TTC549 (cell line): ENCODE data around the gene IFNA16.
"Not testable (repeated sequence)": the region's sequence is repeated elsewhere in the genome, so short reads cannot be mapped to it uniquely, and the experiment has no call there.

ENCODE experiments used
- FAIRE-seq: peaks from 2 replicates; lab custom pipeline; 2012; peaks lifted over from hg19 to GRCh38; lab: Jason Lieb, UNC

The IFNA16 gene

DNA sequence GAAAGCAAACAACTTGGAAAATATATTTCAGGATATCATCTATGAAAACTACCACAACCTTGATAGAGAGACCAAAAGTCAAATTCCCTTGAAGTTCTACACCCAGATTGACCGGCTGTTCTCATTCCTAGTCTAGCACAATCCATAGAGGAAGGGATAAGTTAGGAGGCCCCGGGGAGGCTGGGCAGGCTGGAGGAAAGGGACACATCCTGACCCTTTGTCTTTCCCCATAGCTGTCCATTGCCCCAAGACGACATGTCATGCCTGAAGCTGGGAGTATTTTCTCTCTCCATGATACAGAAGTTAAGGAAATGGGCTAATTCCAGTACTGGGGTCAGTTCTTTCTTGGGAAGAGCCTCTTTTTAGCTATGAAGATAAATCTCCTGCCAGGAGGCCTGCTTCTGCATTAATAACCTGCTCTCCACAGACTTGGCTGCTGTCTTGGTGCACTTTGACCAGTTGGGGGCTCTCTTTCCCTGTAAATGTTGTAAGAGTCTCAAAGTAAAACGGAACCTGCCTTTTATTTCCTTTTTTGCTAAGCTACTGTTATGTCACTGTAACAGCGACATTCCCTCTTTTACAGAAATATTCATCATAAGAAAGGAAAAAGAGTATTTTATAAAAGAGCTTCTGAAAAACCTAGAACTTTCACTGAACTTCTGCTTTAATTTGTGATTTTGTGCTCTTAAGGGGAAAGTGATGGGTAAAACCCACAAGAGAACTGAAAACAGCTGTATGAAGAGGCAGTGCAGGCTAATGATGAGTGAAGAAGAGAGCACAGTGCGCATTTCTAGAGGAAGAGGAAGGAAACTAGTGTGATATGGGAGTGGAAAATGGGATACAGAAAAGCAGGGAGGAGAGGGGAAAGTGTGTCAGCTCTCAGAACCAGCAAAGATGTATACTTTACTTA, 22.0 kb downstream of the IFNA16 start:
- FAIRE-seq = not testable (repeated sequence)

DNA sequence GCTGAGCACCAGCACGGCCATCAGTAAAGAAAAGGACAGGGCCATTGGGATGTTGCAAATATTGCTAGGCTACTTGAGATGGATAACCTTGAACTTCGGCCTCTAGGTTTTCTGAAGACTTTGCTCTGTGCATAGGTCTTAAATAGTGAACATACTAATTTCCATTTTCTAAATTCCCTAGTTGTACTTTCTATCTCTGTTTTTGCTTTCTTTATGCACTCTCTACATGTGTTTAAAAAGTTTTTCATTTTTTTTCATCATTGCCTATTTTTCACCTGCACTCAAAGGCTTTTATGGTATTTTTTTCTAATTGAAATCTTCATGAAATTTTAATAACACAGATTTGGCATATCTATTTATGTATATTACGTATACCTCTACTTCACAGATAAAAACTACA, 29.6 kb downstream of the IFNA16 start, which contains the start of gene IFNA4:
TSS of gene IFNA4 (minus strand) at position 101 of the 400 bp plus-strand sequence. CDS start at position 45, 56 bp downstream.
- FAIRE-seq = not testable (repeated sequence)

DNA sequence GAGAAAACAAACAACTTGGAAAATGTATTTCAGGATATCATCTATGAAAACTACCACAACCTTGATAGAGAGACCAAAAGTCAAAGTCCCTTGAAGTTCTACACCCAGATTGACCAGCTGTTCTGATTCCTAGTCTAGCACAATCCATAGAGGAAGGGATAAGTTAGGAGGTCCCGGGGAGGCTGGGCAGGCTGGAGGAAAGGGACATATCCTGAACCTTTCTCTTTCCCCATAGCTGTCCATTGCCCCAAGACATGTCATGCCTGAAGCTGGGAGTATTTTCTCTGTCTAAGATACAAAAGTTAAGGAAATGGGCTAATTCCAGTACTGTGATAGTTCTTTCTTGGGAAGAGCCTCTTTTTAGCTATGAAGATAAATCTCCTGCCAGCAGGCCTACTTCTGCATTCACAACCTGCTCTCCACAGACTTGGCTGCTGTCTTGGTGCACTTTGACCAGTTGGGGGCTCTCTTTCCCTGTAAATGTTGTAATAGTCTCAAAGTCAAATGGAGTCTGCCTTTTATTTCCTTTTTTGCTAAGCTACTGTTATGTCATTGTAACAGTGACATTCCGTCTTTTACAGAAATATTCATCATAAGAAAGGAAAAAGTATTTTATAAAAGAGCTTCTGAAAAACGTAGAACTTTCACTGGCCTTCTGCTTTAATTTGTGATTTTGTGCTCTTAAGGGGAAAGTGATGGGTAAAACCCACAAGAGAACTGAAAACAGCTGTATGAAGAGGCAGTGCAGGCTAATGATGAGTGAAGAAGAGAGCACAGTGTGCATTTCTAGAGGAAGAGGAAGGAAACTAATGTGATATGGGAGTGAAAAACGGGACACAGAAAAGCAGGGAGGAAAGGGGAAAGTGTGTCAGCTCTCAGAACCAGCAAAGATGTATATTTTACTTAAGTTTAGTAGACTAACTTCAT, 34.0 kb downstream of the IFNA16 start:
- FAIRE-seq = peak; percentile 55

DNA sequence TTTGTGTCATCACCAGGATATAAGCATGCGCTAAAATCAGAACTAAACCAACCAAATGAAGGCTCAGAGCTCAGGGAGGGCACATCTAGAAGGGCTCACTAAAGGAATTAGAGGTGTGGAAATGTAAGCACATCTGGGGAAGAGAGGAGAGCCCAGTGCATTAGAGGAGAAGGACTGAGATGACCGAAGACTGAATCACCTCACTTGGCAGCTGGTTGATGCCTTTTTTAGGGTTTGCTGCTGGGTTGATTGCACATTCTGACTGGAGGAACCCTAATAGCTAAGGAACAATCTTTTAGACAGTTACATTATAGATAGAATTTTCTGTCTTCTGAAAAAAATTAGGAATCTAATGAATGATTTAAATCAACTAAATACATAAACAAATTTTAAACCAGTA, 42.4 kb downstream of the IFNA16 start:
- FAIRE-seq = no peak

DNA sequence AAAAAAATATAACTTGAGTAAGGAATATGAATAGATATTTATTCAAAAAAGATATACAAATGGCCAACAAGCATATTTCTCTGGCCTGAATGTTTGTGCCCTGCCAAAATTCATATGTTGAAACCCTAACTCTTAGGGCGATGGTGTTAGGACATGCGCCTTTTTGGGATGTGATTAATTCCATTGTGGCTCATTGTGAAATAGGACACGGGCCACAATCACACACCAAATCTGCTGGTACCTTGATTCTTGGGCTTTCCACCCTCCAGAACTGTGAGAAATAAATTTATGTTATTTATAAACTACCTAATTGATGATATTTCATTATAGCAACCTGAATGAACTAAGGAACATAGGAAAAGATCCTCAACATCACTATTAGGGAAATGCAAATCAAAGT, 45.0 kb downstream of the IFNA16 start:
- no peak for FAIRE-seq

DNA sequence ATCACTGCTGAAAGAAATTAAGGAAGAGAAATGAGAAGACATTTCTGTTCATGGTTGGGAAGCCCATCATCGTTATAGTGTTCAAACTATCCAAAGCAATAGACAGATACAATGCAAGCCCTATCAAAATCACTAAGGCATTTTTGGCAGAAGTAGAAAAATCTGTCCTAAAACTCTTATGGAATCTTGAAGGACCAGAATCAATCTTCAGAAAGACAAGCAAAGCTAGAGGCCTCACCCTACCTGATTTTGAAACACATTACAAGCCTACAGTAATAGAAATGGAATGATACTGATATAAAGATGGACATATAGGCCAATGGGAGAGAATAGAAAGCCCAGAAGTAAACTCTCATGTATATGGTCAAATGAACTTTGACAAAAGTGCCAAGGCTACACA, 45.8 kb downstream of the IFNA16 start:
- FAIRE-seq = no peak

DNA sequence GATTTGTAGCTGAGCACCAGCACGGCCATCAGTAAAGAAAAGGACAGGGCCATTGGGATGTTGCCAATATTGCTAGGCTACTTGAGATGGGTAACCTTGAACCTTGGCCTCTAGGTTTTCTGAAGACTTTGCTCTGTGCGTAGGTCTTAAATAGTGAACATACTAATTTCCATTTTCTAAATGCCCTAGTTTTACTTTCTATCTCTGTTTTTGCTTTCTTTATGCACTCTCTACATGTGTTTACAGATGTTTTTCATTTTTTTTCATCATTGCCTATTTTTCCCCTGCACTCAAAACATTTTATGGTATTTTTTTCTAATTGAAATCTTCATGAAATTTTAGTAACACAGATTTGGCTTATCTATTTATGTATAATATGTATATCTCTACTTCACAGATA, 50.6 kb downstream of the IFNA16 start, which contains the start of gene IFNA21:
TSS of gene IFNA21 (minus strand) at position 101 of the 400 bp plus-strand sequence. CDS start at position 53, 48 bp downstream.
- not testable (repeated sequence) for FAIRE-seq
